ENCODE measurements around the gene REEP1. TPM values are rescaled to one million over a fixed set of nuclear protein-coding genes. Genes with fewer than 3 reads are reported as not detected.

The REEP1 gene
- total and polyA plus RNA-seq, 2 of the 13 experiments (the other 11 are each of a cell fraction or from before 2014, with no cell fraction given): 0.27 TPM; not detected in 1

- TF ChIP-seq THAP11 (CRISPR knock-in tag; IDR thresholded peaks at IDR 0.05) (0 out of 2 replicates have a peak, but pooled peaks have one; percentile 12), MYNN (CRISPR knock-in tag; IDR thresholded peaks at IDR 0.05; ENCODE audit: low read depth) (no peak), JUN (CRISPR knock-in tag; IDR thresholded peaks at IDR 0.05) (no peak), PRMT3 (CRISPR knock-in tag; IDR thresholded peaks at IDR 0.05; ENCODE audit: borderline replicate concordance, low read depth) (no peak), RBAK (CRISPR knock-in tag; IDR thresholded peaks at IDR 0.05) (peak; percentile 89), SRY (CRISPR knock-in tag; IDR thresholded peaks at IDR 0.05) (no peak), MAFK (conservative IDR thresholded peaks at IDR 0.05 in 1 of 2, IDR thresholded peaks at IDR 0.05 in 1 of 2; ENCODE audit: low read length in 2 of 2) (no peak), ZSCAN22 (CRISPR knock-in tag; IDR thresholded peaks at IDR 0.05) (no peak), DNMT3B (CRISPR knock-in tag; conservative IDR thresholded peaks at IDR 0.05) (0 out of 2 replicates have a peak, but pooled peaks have one; percentile 47), PCBP1 (IDR thresholded peaks at IDR 0.05; ENCODE audit: borderline replicate concordance, low read depth, low read length) (no peak), ZNF552 (CRISPR knock-in tag; IDR thresholded peaks at IDR 0.05; ENCODE audit: borderline replicate concordance) (no peak), PLRG1 (conservative IDR thresholded peaks at IDR 0.05) (no peak), ZNF784 (CRISPR knock-in tag; IDR thresholded peaks at IDR 0.05; ENCODE audit: borderline replicate concordance) (no peak), ZMYM4 (CRISPR knock-in tag; IDR thresholded peaks at IDR 0.05) (no peak), REXO4 (CRISPR knock-in tag; IDR thresholded peaks at IDR 0.05; ENCODE audit: borderline replicate concordance) (no peak)
- TF ChIP-seq, protein P1, sequence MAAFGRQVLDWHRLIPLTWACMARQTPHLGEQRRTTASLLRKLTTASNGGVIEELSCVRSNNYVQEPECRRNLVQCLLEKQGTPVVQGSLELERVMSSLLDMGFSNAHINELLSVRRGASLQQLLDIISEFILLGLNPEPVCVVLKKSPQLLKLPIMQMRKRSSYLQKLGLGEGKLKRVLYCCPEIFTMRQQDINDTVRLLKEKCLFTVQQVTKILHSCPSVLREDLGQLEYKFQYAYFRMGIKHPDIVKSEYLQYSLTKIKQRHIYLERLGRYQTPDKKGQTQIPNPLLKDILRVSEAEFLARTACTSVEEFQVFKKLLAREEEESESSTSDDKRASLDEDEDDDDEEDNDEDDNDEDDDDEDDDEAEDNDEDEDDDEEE (CRISPR knock-in tag; IDR thresholded peaks at IDR 0.05): no peak
- TF ChIP-seq, protein P2, sequence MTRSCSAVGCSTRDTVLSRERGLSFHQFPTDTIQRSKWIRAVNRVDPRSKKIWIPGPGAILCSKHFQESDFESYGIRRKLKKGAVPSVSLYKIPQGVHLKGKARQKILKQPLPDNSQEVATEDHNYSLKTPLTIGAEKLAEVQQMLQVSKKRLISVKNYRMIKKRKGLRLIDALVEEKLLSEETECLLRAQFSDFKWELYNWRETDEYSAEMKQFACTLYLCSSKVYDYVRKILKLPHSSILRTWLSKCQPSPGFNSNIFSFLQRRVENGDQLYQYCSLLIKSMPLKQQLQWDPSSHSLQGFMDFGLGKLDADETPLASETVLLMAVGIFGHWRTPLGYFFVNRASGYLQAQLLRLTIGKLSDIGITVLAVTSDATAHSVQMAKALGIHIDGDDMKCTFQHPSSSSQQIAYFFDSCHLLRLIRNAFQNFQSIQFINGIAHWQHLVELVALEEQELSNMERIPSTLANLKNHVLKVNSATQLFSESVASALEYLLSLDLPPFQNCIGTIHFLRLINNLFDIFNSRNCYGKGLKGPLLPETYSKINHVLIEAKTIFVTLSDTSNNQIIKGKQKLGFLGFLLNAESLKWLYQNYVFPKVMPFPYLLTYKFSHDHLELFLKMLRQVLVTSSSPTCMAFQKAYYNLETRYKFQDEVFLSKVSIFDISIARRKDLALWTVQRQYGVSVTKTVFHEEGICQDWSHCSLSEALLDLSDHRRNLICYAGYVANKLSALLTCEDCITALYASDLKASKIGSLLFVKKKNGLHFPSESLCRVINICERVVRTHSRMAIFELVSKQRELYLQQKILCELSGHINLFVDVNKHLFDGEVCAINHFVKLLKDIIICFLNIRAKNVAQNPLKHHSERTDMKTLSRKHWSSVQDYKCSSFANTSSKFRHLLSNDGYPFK (CRISPR knock-in tag; IDR thresholded peaks at IDR 0.05; ENCODE audit: borderline replicate concordance): no peak
- TF ChIP-seq, protein P3, sequence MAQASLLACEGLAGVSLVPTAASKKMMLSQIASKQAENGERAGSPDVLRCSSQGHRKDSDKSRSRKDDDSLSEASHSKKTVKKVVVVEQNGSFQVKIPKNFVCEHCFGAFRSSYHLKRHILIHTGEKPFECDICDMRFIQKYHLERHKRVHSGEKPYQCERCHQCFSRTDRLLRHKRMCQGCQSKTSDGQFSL (CRISPR knock-in tag; IDR thresholded peaks at IDR 0.05): no peak
- TF ChIP-seq, protein P4, sequence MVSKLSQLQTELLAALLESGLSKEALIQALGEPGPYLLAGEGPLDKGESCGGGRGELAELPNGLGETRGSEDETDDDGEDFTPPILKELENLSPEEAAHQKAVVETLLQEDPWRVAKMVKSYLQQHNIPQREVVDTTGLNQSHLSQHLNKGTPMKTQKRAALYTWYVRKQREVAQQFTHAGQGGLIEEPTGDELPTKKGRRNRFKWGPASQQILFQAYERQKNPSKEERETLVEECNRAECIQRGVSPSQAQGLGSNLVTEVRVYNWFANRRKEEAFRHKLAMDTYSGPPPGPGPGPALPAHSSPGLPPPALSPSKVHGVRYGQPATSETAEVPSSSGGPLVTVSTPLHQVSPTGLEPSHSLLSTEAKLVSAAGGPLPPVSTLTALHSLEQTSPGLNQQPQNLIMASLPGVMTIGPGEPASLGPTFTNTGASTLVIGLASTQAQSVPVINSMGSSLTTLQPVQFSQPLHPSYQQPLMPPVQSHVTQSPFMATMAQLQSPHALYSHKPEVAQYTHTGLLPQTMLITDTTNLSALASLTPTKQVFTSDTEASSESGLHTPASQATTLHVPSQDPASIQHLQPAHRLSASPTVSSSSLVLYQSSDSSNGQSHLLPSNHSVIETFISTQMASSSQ (IDR thresholded peaks at IDR 0.05; ENCODE audit: low read depth): no peak
- TF ChIP-seq, protein P4 (CRISPR knock-in tag; IDR thresholded peaks at IDR 0.05; ENCODE audit: borderline replicate concordance): no peak
These were observed 143.4 kb downstream of the REEP1 start (continued) for GRCh38 chr2:86193901-86194567.
